Uterus (tissue), 4 donors: Measurements from ENCODE around the gene BIRC7. TPM values are rescaled to one million over a fixed set of nuclear protein-coding genes. Genes with fewer than 3 reads are reported as not detected.

Experiments
- DNase-seq, 2 donors: peaks; one replicate each; pipeline ENCODE4 v3.0.0-alpha.2; 2019 to 2020
- H3K27ac ChIP-seq, 2 donors: fragments of 200-600 bp; sonication (generic); 1 replicate in 1 of 2; 2 replicates in 1 of 2; pipeline ENCODE4 v1.5.1; 2016 to 2018
- H3K27me3 ChIP-seq, 2 donors: fragments of 200-600 bp; sonication (generic); one replicate each; pipeline ENCODE4 v1.5.1; 2018 to 2019; ENCODE audit warnings: control low read depth in 1 of 2
- H3K36me3 ChIP-seq, 2 donors: fragments of 200-600 bp; sonication (generic); one replicate each; pipeline ENCODE4 v1.5.1; 2019; ENCODE audit warnings: control low read depth in 1 of 2
- H3K4me1 ChIP-seq, 2 donors: fragments of 200-600 bp; sonication (generic); one replicate each; pipeline ENCODE4 v1.5.1; 2018 to 2019; ENCODE audit warnings: control low read depth in 1 of 2
- H3K4me3 ChIP-seq, 2 donors: fragments of 200-600 bp; sonication (generic); 1 replicate in 1 of 2; 2 replicates in 1 of 2; pipeline ENCODE4 v1.5.1; 2018 to 2019; ENCODE audit warnings: mild to moderate bottlenecking in 1 of 2
- H3K9me3 ChIP-seq, 2 donors: fragments of 200-600 bp; sonication (generic); one replicate each; pipeline ENCODE4 v1.5.1; 2019; ENCODE audit warnings: control low read depth in 1 of 2
- CTCF ChIP-seq, 4 experiments: fragments of 200-600 bp in 2 of 4; fragments of 450-650 bp in 2 of 4; sonication (generic) in 2 of 4; IDR thresholded peaks; one replicate each; pipeline ENCODE4 v1.5.1; 2016 to 2019; ENCODE audit warnings: antibody characterized with exemption in 4 of 4, mild to moderate bottlenecking in 2 of 4, moderate library complexity in 1 of 4
- POLR2A ChIP-seq, 2 donors: fragments of 450-650 bp; IDR thresholded peaks; one replicate each; pipeline ENCODE4 v1.6.1; 2016; ENCODE audit warnings: antibody characterized with exemption in 2 of 2, mild to moderate bottlenecking in 1 of 2, moderate library complexity in 1 of 2
- intact Hi-C: fragments of 100-400 bp; cut with DNase I; formaldehyde crosslinking; loops from one replicate; pipeline ENCODE4 v1.15.1; 2023; ENCODE audit warnings: low total_unique reads
- total RNA-seq, 4 donors: library from RNA; depleted of rRNA in 3 of 4; stranded (reverse); fragments of >200 nt in 3 of 4; gene quantifications; one replicate each; pipeline versions ENCODE4 v1.1.0 to v1.2.4, GENCODE V29; 2014 to 2023
- donor health status: DM: yes; HTN: yes; CAD: no.

Gene BIRC7
- total RNA-seq, 4 donors from 2014 or later, result not detected

GRCh38 chr20:63222541-63222940, 13.2 kb upstream of the BIRC7 start:
- Histone ChIP-seq H3K4me1 (no peaks in the 10 kb centered on the region), H3K4me3 (no peak overlapping the region), H3K27ac (no peak overlapping the region), H3K27me3 (no peaks in the 10 kb centered on the region), H3K36me3 (no peaks in the 10 kb centered on the region), H3K9me3 (no peaks in the 10 kb centered on the region)
- TF ChIP-seq POLR2A (IDR thresholded peaks at IDR 0.05), result no peak
- no peak for TF ChIP-seq CTCF (IDR thresholded peaks at IDR 0.05)
- DNase-seq, result no peak
- intact Hi-C loops, result no loop called here

- no peaks in the 10 kb centered on the region for H3K9me3 ChIP-seq
- H3K27me3 ChIP-seq, result no peaks in the 10 kb centered on the region
- H3K4me1 ChIP-seq, result no peaks in the 10 kb centered on the region
- H3K4me3 ChIP-seq, result no peak overlapping the region
- no peak for TF ChIP-seq POLR2A (IDR thresholded peaks at IDR 0.05)
- peak; percentile 19 to 41 (median 26) for TF ChIP-seq CTCF (IDR thresholded peaks at IDR 0.05)
- intact Hi-C loops, result no loop called here
- DNase-seq, result no peak
- no peak overlapping the region for H3K27ac ChIP-seq
- no peaks in the 10 kb centered on the region for H3K36me3 ChIP-seq
Observed at GRCh38 chr20:63223121-63223825, 12.4 kb upstream of the BIRC7 start.

DNA sequence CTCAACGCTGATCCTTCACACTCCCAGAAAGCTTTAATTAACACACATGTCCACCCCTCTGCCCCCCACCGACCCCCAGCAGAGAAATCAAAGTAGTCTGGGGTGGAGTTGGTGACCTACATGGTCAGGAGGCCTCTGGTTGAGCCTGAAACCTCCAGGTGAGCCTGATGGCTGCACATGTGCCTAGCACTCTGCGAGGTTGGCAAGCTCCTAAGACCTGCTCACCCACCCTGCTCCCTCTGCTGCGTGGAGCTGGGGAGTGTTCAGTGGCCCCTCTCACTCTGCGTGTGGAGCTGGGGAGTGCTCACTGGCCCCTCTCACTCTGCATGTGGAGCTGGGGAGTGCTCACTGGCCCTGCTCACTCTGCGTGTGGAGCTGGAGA, 11.9 kb upstream of the BIRC7 start:
- no peaks in the 10 kb centered on the region for H3K36me3 ChIP-seq
- no peak overlapping the region for H3K4me3 ChIP-seq
- intact Hi-C loops, result no loop called here
- TF ChIP-seq POLR2A (IDR thresholded peaks at IDR 0.05) (no peak), CTCF (IDR thresholded peaks at IDR 0.05) (no peak)
- no peaks in the 10 kb centered on the region for H3K4me1 ChIP-seq
- no peaks in the 10 kb centered on the region for H3K27me3 ChIP-seq
- no peak overlapping the region for H3K27ac ChIP-seq
- no peaks in the 10 kb centered on the region for H3K9me3 ChIP-seq
- no peak for DNase-seq

GRCh38 chr20:63224412-63225081, 11.2 kb upstream of the BIRC7 start:
- Histone ChIP-seq H3K4me1 (no peaks in the 10 kb centered on the region), H3K27ac (no peak overlapping the region), H3K9me3 (no peaks in the 10 kb centered on the region), H3K36me3 (no peaks in the 10 kb centered on the region), H3K27me3 (no peaks in the 10 kb centered on the region), H3K4me3 (no peak overlapping the region)
- intact Hi-C loops, result no loop called here
- DNase-seq, result peak; percentile 29 to 37
- TF ChIP-seq CTCF (IDR thresholded peaks at IDR 0.05) (no peak), POLR2A (IDR thresholded peaks at IDR 0.05) (no peak)

DNA sequence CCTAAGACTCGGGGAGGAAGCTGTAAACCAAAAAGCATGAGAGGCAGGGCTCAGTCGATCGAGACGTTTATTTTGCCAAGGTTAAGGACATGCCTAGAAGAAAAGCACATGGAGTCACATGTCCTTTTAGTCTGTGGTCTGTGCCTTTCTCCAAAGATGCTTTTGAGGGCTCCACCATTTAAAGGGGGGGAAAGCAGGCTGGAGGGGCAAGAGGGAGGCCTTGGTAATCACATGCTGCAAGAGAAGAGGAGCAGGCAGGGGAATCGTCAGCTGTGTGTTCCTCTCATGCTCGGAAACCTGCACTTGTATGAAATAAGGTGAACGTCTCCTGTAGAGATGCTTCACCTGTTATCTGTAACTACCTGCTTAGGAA, 10.6 kb upstream of the BIRC7 start:
- TF ChIP-seq CTCF (IDR thresholded peaks at IDR 0.05), result no peak
- no peak for TF ChIP-seq POLR2A (IDR thresholded peaks at IDR 0.05)
- Histone ChIP-seq H3K4me1 (no peaks in the 10 kb centered on the region), H3K27me3 (no peaks in the 10 kb centered on the region), H3K27ac (no peak overlapping the region), H3K36me3 (no peaks in the 10 kb centered on the region), H3K4me3 (no peak overlapping the region), H3K9me3 (no peaks in the 10 kb centered on the region)
- intact Hi-C loops, result no loop called here
- no peak for DNase-seq
